K562 (cell line): ENCODE measurements around the gene POMT1. TPM values are rescaled to one million over a fixed set of nuclear protein-coding genes. Genes with fewer than 3 reads are reported as not detected.

ENCODE experiments used
- ATAC-seq: fragments of 200-7000 bp; cut with Tn5 transposase; 3 replicates; pipeline ENCODE4 v1.9.1; 2020; ENCODE audit warnings: moderate library complexity
- BruUV-seq: library from RNA; stranded (reverse); fragments of 400-500 nt; replicated peaks from 2 replicates; lab custom pipeline; 2021; lab: Mats Ljungman, UMichigan
- CTCF ChIA-PET: fragments of 300-600 bp; formaldehyde crosslinking; extraction: SDS; loops from one replicate; lab custom pipeline; 2021; ENCODE audit warnings: low intra/inter-chr PET ratio; lab: Yijun Ruan, JAX
- POLR2A ChIA-PET: fragments of 300-600, 350-650 bp; sonication (Branson Sonifier 250); formaldehyde crosslinking; extraction: SDS; loops from one replicate; lab custom pipeline; 2021; ENCODE audit warnings: antibody characterized with exemption, inconsistent platforms; lab: Yijun Ruan, JAX
- DNase-seq, 4 experiments: peaks; one replicate each; pipeline versions ENCODE4 v3.0.0 to v3.0.0-alpha.2; 2011 to 2018; ENCODE audit warnings: low spot score in 3 of 4, mixed read lengths in 3 of 4; ENCODE audit errors: extremely low read depth in 1 of 4
- FAIRE-seq: peaks from 2 replicates; lab custom pipeline; 2011; peaks lifted over from hg19 to GRCh38; lab: Jason Lieb, UNC
- H2AFZ ChIP-seq: 2 replicates; pipeline ENCODE4 v1.6.0; 2011; ENCODE audit warnings: low read depth, low read length, control low read depth, inconsistent platforms
- H3K27ac ChIP-seq: fragments of 200-600 bp; 3 replicates; pipeline ENCODE4 v1.8.0; 2011; ENCODE audit warnings: low read depth, mild to moderate bottlenecking, control low read depth, inconsistent platforms, low read length, moderate library complexity, mixed read lengths; ENCODE audit errors: extremely low read depth
- H3K27me3 ChIP-seq, 2 experiments: fragments of 300-600 bp in 1 of 2; 2 replicates in 1 of 2; 3 replicates in 1 of 2; pipeline versions ENCODE4 v1.6.0 to v1.8.0; 2011; ENCODE audit warnings: inconsistent platforms in 2 of 2, low read length in 2 of 2, mild to moderate bottlenecking in 1 of 2, mixed read lengths in 1 of 2, moderate library complexity in 1 of 2; ENCODE audit not compliant: control insufficient read depth in 2 of 2, insufficient read depth in 2 of 2
- H3K36me3 ChIP-seq: fragments of 300-600 bp; 3 replicates; pipeline ENCODE4 v1.8.0; 2011; ENCODE audit warnings: mild to moderate bottlenecking, low read length, inconsistent platforms; ENCODE audit not compliant: control insufficient read depth, insufficient read depth
- H3K4me1 ChIP-seq, 2 experiments: fragments of 200-600 bp in 1 of 2; replicated peaks in 1 of 2; 2 replicates in 1 of 2; 3 replicates in 1 of 2; pipeline versions ENCODE4 v1.5.1 to v1.8.0; 2011; ENCODE audit warnings: inconsistent platforms in 2 of 2, low read length in 2 of 2, mild to moderate bottlenecking in 1 of 2, mixed read lengths in 1 of 2, moderate library complexity in 1 of 2; ENCODE audit not compliant: control insufficient read depth in 2 of 2, insufficient read depth in 2 of 2
- H3K4me2 ChIP-seq: 2 replicates; pipeline ENCODE4 v1.6.1; 2011; ENCODE audit warnings: low read length, control low read depth, inconsistent platforms, mixed read lengths; ENCODE audit not compliant: insufficient read depth
- H3K4me3 ChIP-seq: fragments of 200-600 bp; sonication (generic), shearing (Covaris generic); 2 replicates; pipeline ENCODE4 v1.5.1; 2016; ENCODE audit warnings: control low read depth, inconsistent platforms
- H3K79me2 ChIP-seq: fragments of 200-600 bp; 3 replicates; pipeline ENCODE4 v1.8.0; 2011; ENCODE audit warnings: low read length, inconsistent platforms; ENCODE audit not compliant: control insufficient read depth, insufficient read depth
- H3K9ac ChIP-seq, 2 experiments: 2 replicates each; pipeline versions ENCODE4 v1.6.0 to v1.6.1; 2011; ENCODE audit warnings: low read depth in 2 of 2, low read length in 2 of 2, control low read depth in 1 of 2, inconsistent platforms in 1 of 2, mild to moderate bottlenecking in 1 of 2, mixed read lengths in 1 of 2; ENCODE audit not compliant: insufficient read depth in 1 of 2
- H3K9me1 ChIP-seq: one replicate; pipeline ENCODE4 v1.6.0; 2011; ENCODE audit warnings: inconsistent platforms, mild to moderate bottlenecking, low read length, moderate library complexity; ENCODE audit not compliant: control insufficient read depth, insufficient read depth
- H3K9me3 ChIP-seq: replicated peaks from 2 replicates; pipeline ENCODE4 v1.5.1; 2011; ENCODE audit warnings: low read depth, low read length, inconsistent platforms; ENCODE audit not compliant: control insufficient read depth, insufficient read depth
- H4K20me1 ChIP-seq: replicated peaks from 2 replicates; pipeline ENCODE4 v1.6.1; 2011; ENCODE audit warnings: low read length, inconsistent platforms, mixed read lengths; ENCODE audit not compliant: control insufficient read depth, insufficient read depth
- ARID1B ChIP-seq: fragments of 450-650 bp; IDR thresholded peaks from 2 replicates; pipeline ENCODE4 v1.6.1; 2016; ENCODE audit warnings: antibody characterized with exemption, mild to moderate bottlenecking, inconsistent platforms
- BDP1 ChIP-seq: IDR thresholded peaks from 3 replicates; pipeline ENCODE4 v1.6.1; 2011; ENCODE audit not compliant: insufficient read length, insufficient read depth
- CBFA2T2 ChIP-seq: fragments of 450-650 bp; conservative IDR thresholded peaks from 2 replicates; pipeline ENCODE4 v1.6.1; 2017; ENCODE audit warnings: mild to moderate bottlenecking
- CBFA2T3 ChIP-seq: fragments of 450-650 bp; IDR thresholded peaks from 2 replicates; pipeline ENCODE4 v1.6.1; 2017
- EGR1 ChIP-seq: fragments of 450-650 bp; conservative IDR thresholded peaks from 2 replicates; pipeline ENCODE4 v1.6.1; 2017; ENCODE audit warnings: mild to moderate bottlenecking
- FOSL1 ChIP-seq: fragments of 200-800 bp; sonication (Bioruptor generic); conservative IDR thresholded peaks from 2 replicates; pipeline ENCODE4 v1.6.1; 2016; ENCODE audit warnings: missing genetic modification characterization, missing compliant biosample characterization
- GABPB2 ChIP-seq: fragments of 250-450 bp; sonication (Bioruptor Pico); conservative IDR thresholded peaks from 2 replicates; pipeline ENCODE4 v1.5.1; 2021; ENCODE audit warnings: mild to moderate bottlenecking
- HLTF ChIP-seq: fragments of 450-650 bp; IDR thresholded peaks from 2 replicates; pipeline ENCODE4 v1.6.1; 2016
- MAFK ChIP-seq: IDR thresholded peaks from 2 replicates; pipeline ENCODE4 v1.6.1; 2011; ENCODE audit warnings: low read length, improper control_type of control experiment
- NCOA4 ChIP-seq: fragments of 450-650 bp; IDR thresholded peaks from 2 replicates; pipeline ENCODE4 v1.6.1; 2018; ENCODE audit warnings: mild to moderate bottlenecking; ENCODE audit not compliant: partially characterized antibody
- PTTG1 ChIP-seq: fragments of 450-650 bp; IDR thresholded peaks from 2 replicates; pipeline ENCODE4 v1.6.1; 2016; ENCODE audit warnings: low read depth, mild to moderate bottlenecking, missing genetic modification characterization, missing compliant biosample characterization
- SAP30 ChIP-seq: fragments of 200-600 bp; sonication (generic); IDR thresholded peaks from 2 replicates; pipeline ENCODE4 v1.6.1; 2012; ENCODE audit warnings: borderline replicate concordance, low read depth, mild to moderate bottlenecking, moderate library complexity, low read length, control low read depth, inconsistent platforms; ENCODE audit not compliant: insufficient read depth, poor library complexity, severe bottlenecking
- SRF ChIP-seq, 2 experiments: fragments of 250-450, 450-650 bp in 1 of 2; sonication (Bioruptor Pico) in 1 of 2; sonication (generic) in 1 of 2; formaldehyde crosslinking; IDR thresholded peaks; 2 replicates each; pipeline versions ENCODE4 v1.5.0 to v1.5.1; 2020 to 2022; ENCODE audit warnings: mild to moderate bottlenecking in 1 of 2, missing genetic modification reagents in 1 of 2
- TAL1 ChIP-seq: fragments of 450-650 bp; IDR thresholded peaks from 2 replicates; pipeline ENCODE4 v1.6.1; 2016; ENCODE audit warnings: mild to moderate bottlenecking
- TCF3 ChIP-seq: sonication (generic); formaldehyde crosslinking; IDR thresholded peaks from 2 replicates; pipeline ENCODE4 v1.4.0; 2020; ENCODE audit warnings: mild to moderate bottlenecking, missing genetic modification reagents
- WGBS: fragments of 100-300 bp; shearing (Covaris generic); methylation state at CpG from one replicate; pipeline ENCODE4 v1.1.6; 2016; ENCODE audit warnings: low coverage, mixed read lengths; ENCODE audit not compliant: insufficient coverage; ENCODE audit errors: missing lambda C conversion rate; 5-methylcytosine and 5-hydroxymethylcytosine counted together
- in situ Hi-C: fragments of 300-500 bp; cut with MboI; formaldehyde crosslinking; loops from 4 replicates; pipeline ENCODE4 v1.15.0; 2018; ENCODE audit warnings: inconsistent platforms, mixed read lengths
- intact Hi-C: fragments of 100-400 bp; cut with micrococcal nuclease; formaldehyde crosslinking; loops from 2 replicates; pipeline ENCODE4 v1.14.2; 2022
- polyA plus RNA-seq, 8 experiments: library from polyadenylated mRNA; depleted of rRNA in 4 of 8; stranded (reverse) in 5 of 8; unstranded in 3 of 8; fragments of >200 nt; fragmentation: Nextera tagmentation in 2 of 8; fragmentation: Illumina TruSeq in 1 of 8; extraction: Ambion mirVana in 2 of 8; extraction: Trizol in 1 of 8; gene quantifications; 2 replicates each; pipeline versions ENCODE4 v1.2.1 to v1.2.3, GENCODE V29; 2011 to 2014; ENCODE audit warnings: inconsistent platforms in 1 of 8, missing spikeins in 1 of 8
- total RNA-seq, 7 experiments: library from RNA; depleted of rRNA in 6 of 7; stranded (reverse); fragments of >200 nt in 6 of 7; fragmentation: Illumina TruSeq in 2 of 7; extraction: Trizol in 2 of 7; gene quantifications; 2 replicates each; pipeline versions ENCODE4 v1.2.1 to v1.2.3, GENCODE V29; 2011 to 2021; ENCODE audit warnings: low replicate concordance in 1 of 7
- TF ChIP-seq, protein P1 (sequence below), 2 experiments: IDR thresholded peaks; 2 replicates each; pipeline ENCODE4 v1.6.1; 2011; ENCODE audit warnings: borderline replicate concordance in 1 of 2, control low read depth in 1 of 2, low read depth in 1 of 2, low read length in 1 of 2, mild to moderate bottlenecking in 1 of 2, mixed read lengths in 1 of 2, moderate library complexity in 1 of 2; ENCODE audit not compliant: insufficient read depth in 1 of 2, insufficient read length in 1 of 2, poor library complexity in 1 of 2, severe bottlenecking in 1 of 2; ENCODE audit errors: extremely low read depth in 1 of 2
- TF ChIP-seq, protein P2 (sequence below): fragments of 450-650 bp; IDR thresholded peaks from 2 replicates; pipeline ENCODE4 v1.6.1; 2016; ENCODE audit warnings: low read depth, mild to moderate bottlenecking, moderate library complexity

POMT1 gene
- total and polyA plus RNA-seq, 9 of the 15 experiments (the other 6 are each of a cell fraction or from before 2014, with no cell fraction given) = 1.8 to 23.5 (median 14.6) TPM

DNA sequence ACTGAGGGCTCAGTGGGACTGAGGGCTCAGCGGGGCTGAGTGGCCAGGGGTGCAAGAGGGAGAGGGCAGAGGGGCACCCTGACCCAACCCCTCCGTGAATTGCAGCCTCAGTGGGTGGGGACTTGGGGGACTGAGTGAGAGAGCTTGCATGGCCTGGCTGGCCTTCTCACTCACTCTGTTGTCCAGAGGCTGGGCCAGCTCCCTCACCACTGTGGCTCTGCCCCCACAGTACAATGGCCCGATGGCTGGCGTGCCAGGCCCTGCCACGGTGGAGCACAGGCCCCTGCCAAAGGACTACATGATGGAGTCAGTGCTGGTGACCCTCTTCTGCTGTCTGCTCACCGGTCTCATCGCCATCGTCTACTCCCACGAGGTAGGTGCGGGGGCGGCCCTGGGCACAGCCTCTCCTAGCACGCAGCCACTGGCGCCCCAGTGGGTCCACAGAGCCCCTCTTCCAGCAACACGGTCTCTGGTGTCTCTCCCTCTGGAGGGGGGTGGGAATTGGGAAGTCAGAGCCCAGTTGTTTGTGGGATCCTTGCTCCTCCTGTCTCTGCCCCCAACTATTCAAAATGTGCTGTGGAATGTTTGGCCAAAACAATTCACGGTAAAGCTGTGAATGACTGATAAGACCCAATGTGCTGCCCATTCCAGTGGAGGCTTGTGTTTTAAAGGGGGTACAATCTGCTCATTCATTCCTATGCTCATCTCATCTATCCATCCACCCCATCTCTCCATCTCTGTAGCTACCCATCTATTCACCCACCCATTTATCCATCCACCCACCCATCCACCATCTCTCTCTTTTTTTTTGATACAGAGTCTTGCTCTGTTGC lies 53.3 kb downstream of the POMT1 start:
- Histone ChIP-seq H4K20me1 (no peaks in the 10 kb centered on the region), H3K4me3 (no peak overlapping the region), H3K9ac (peak overlapping the region in 1 of 2 experiments; percentile 81; a peak in 2 of 4 replicates), H3K4me1 (peaks cover 0 to 18% of the 10 kb centered on the region in 2 experiments; a peak in 2 of 5 replicates), H3K9me3 (no peaks in the 10 kb centered on the region), H3K27ac (no peak overlapping the region), H3K4me2 (peak overlapping the region; percentile 32; the same call in 1 of the 2 replicates), H3K27me3 (peaks cover 3 to 5% of the 10 kb centered on the region in 2 experiments; a peak in 3 of 5 replicates), H3K79me2 (no peaks in the 10 kb centered on the region), H3K36me3 (no peaks in the 10 kb centered on the region), H3K9me1 (no peaks in the 10 kb centered on the region), H2AFZ (no peak overlapping the region)
- in situ Hi-C loops = no loop called here
- intact Hi-C loops = no loop called here
- POLR2A ChIA-PET = no interaction called here
- FAIRE-seq (no peak), ATAC-seq (no peak), DNase-seq (peak in 1 of 4 experiments; percentile 28)
- CTCF ChIA-PET = no interaction called here
- WGBS = 3% methylated on average over 15 of the region's 15 CpGs
- no TSS peak for BruUV-seq
- TF ChIP-seq GABPB2 (no peak), CBFA2T3 (peak; percentile 59), MAFK (no peak), SAP30 (no peak), TAL1 (peak; percentile 28; the same call in 1 of the 2 replicates), FOSL1 (tag) (no peak), EGR1 (peak; percentile 75), NCOA4 (no peak), ARID1B (peak; percentile 60), CBFA2T2 (peak; percentile 17; the same call in 1 of the 2 replicates), SRF (CRISPR knock-in tag; IDR thresholded peaks at IDR 0.05) (no peak), HLTF (no peak), PTTG1 (tag) (no peak), TCF3 (CRISPR knock-in tag) (peak; percentile 53), BDP1 (no peak)
- TF ChIP-seq, protein P1, sequence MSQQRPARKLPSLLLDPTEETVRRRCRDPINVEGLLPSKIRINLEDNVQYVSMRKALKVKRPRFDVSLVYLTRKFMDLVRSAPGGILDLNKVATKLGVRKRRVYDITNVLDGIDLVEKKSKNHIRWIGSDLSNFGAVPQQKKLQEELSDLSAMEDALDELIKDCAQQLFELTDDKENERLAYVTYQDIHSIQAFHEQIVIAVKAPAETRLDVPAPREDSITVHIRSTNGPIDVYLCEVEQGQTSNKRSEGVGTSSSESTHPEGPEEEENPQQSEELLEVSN (IDR thresholded peaks at IDR 0.05; ENCODE audit: borderline replicate concordance in 1 of 2, extremely low read depth in 1 of 2, insufficient read depth in 1 of 2, insufficient read length in 1 of 2, low read depth in 1 of 2, low read length in 1 of 2, poor library complexity in 1 of 2, severe bottlenecking in 1 of 2) = no peak
- TF ChIP-seq, protein P2, sequence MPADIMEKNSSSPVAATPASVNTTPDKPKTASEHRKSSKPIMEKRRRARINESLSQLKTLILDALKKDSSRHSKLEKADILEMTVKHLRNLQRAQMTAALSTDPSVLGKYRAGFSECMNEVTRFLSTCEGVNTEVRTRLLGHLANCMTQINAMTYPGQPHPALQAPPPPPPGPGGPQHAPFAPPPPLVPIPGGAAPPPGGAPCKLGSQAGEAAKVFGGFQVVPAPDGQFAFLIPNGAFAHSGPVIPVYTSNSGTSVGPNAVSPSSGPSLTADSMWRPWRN = no peak
